OCI-LY7 (cell line): Measurements from ENCODE around the gene RBM20. TPM values are rescaled to one million over a fixed set of nuclear protein-coding genes. Genes with fewer than 3 reads are reported as not detected.

Source experiments
- BruUV-seq: library from RNA; stranded (reverse); fragments of 400-500 nt; replicated peaks from 2 replicates; lab custom pipeline; 2021; lab: Mats Ljungman, UMichigan
- CTCF ChIA-PET: fragments of 300-600 bp; sonication (Branson Sonifier 250); formaldehyde crosslinking; loops from one replicate; lab custom pipeline; 2022; ENCODE audit warnings: antibody characterized with exemption; ENCODE audit not compliant: unreplicated experiment; lab: Charles Lee
- POLR2A ChIA-PET: fragments of 300-600 bp; sonication (Branson Sonifier 250); formaldehyde crosslinking; loops from one replicate; lab custom pipeline; 2022; ENCODE audit warnings: antibody characterized with exemption; lab: Charles Lee
- DNase-seq: peaks from one replicate; pipeline ENCODE4 v3.0.0-alpha.2; 2015; ENCODE audit warnings: low spot score
- H2AFZ ChIP-seq: fragments of 200-600 bp; sonication (generic), shearing (Covaris generic); 2 replicates; pipeline ENCODE4 v1.6.1; 2014; ENCODE audit warnings: mild to moderate bottlenecking, antibody characterized with exemption, low read length, moderate library complexity
- H3K27ac ChIP-seq: fragments of 200-600 bp; sonication (generic); 2 replicates; pipeline ENCODE4 v1.5.1; 2014; ENCODE audit warnings: mixed run types, low read depth, mild to moderate bottlenecking, moderate library complexity, low read length, inconsistent platforms; ENCODE audit not compliant: poor library complexity, severe bottlenecking
- H3K36me3 ChIP-seq: fragments of 200-600 bp; sonication (generic); 2 replicates; pipeline ENCODE4 v1.6.1; 2014; ENCODE audit warnings: mild to moderate bottlenecking, antibody characterized with exemption, low read length, moderate library complexity, mixed read lengths; ENCODE audit not compliant: insufficient read depth
- H3K4me1 ChIP-seq: fragments of 200-600 bp; sonication (generic); 2 replicates; pipeline ENCODE4 v1.5.1; 2014; ENCODE audit warnings: mild to moderate bottlenecking, low read length; ENCODE audit not compliant: insufficient read depth, poor library complexity, severe bottlenecking
- H3K4me2 ChIP-seq: fragments of 200-600 bp; sonication (generic); 2 replicates; pipeline ENCODE4 v1.6.1; 2014; ENCODE audit warnings: mild to moderate bottlenecking, low read length
- H3K4me3 ChIP-seq: fragments of 200-600 bp; sonication (generic); 2 replicates; pipeline ENCODE4 v1.5.1; 2014; ENCODE audit warnings: mild to moderate bottlenecking, low read depth, low read length; ENCODE audit not compliant: poor library complexity, severe bottlenecking
- H3K79me2 ChIP-seq: fragments of 200-600 bp; sonication (generic); 2 replicates; pipeline ENCODE4 v1.6.1; 2016; ENCODE audit warnings: low read depth, mild to moderate bottlenecking, low read length, moderate library complexity, mixed read lengths; ENCODE audit not compliant: insufficient read depth
- H3K9me2 ChIP-seq: fragments of 200-600 bp; sonication (generic); 2 replicates; pipeline ENCODE4 v1.6.1; 2016; ENCODE audit warnings: mild to moderate bottlenecking, low read length, mixed read lengths; ENCODE audit not compliant: insufficient read depth
- H3K9me3 ChIP-seq: fragments of 200-600 bp; sonication (generic); 2 replicates; pipeline ENCODE4 v1.6.1; 2014; ENCODE audit warnings: mild to moderate bottlenecking, mixed run types, low read length, mixed read lengths
- H4K20me1 ChIP-seq: fragments of 200-600 bp; sonication (generic); 2 replicates; pipeline ENCODE4 v1.6.1; 2014; ENCODE audit warnings: mild to moderate bottlenecking, antibody characterized with exemption, low read length, moderate library complexity, mixed read lengths; ENCODE audit not compliant: insufficient read depth
- CTCF ChIP-seq: fragments of 200-600 bp; sonication (generic); conservative IDR thresholded peaks from 2 replicates; pipeline ENCODE4 v1.5.1; 2014; ENCODE audit warnings: mild to moderate bottlenecking, antibody characterized with exemption, low read length, moderate library complexity, mixed read lengths
- EZH2phosphoT487 ChIP-seq: fragments of 200-600 bp; sonication (generic); IDR thresholded peaks from 2 replicates; pipeline ENCODE4 v1.6.1; 2018; ENCODE audit warnings: low read depth, borderline replicate concordance, mild to moderate bottlenecking, mixed run types, antibody characterized with exemption, low read length, moderate library complexity, mixed read lengths
- intact Hi-C: fragments of 100-400 bp; cut with micrococcal nuclease; formaldehyde crosslinking; loops from one replicate; pipeline ENCODE4 v1.10.0; 2022; ENCODE audit not compliant: unreplicated experiment
- total RNA-seq, 2 experiments: library from RNA; depleted of rRNA in 1 of 2; stranded (reverse); fragments of >200 nt in 1 of 2; shearing (Covaris generic) in 1 of 2; gene quantifications; 2 replicates each; pipeline ENCODE4 v1.2.3, GENCODE V29; 2014 to 2022

The RBM20 gene
- total RNA-seq, 2 experiments from 2014 or later, result 0.35 to 1.0 TPM

GRCh38 chr10:110871298-110872084 is 227.4 kb downstream of the RBM20 start, which contains the start of gene PDCD4:
Gene PDCD4 (plus strand): TSS chr10:110871928. CDS start chr10:110876028, 4,100 bp downstream.
- H3K36me3 ChIP-seq, result peaks cover 12% of the 10 kb centered on the region
- POLR2A ChIA-PET, result interaction anchor here (0.5 to 1.3 kb wide), 14 partner anchors 8 to 148 kb away, joined by 3 to 18 read pairs (median 4); no protein-coding TSS in a partner anchor
- CTCF ChIA-PET, result no interaction called here
- BruUV-seq, result TSS peak; percentile 89
- peaks cover 69% of the 10 kb centered on the region for H3K4me1 ChIP-seq
- H3K79me2 ChIP-seq, result peaks cover 47% of the 10 kb centered on the region
- peaks cover 12% of the 10 kb centered on the region; the same call in 1 of the 2 replicates for H3K9me3 ChIP-seq
- H4K20me1 ChIP-seq, result no peaks in the 10 kb centered on the region
- H3K27ac ChIP-seq, result peak within 1 kb of the TSS; percentile 92
- TF ChIP-seq CTCF (no peak), EZH2phosphoT487 (no peak)
- H2AFZ ChIP-seq, result peak within 1 kb of the TSS; percentile 24; the same call in 1 of the 2 replicates
- no peaks in the 10 kb centered on the region for H3K9me2 ChIP-seq
- intact Hi-C loops, result loop anchor here (1.0 to 5.0 kb wide), 4 partner anchors 29 to 219 kb away; no protein-coding TSS in a partner anchor
- H3K4me3 ChIP-seq, result peak within 1 kb of the TSS; percentile 74
- peak; percentile 93 for DNase-seq
- peak within 1 kb of the TSS; percentile 92 for H3K4me2 ChIP-seq

GRCh38 chr10:110872145-110872983 is 228.2 kb downstream of the RBM20 start:
- peaks cover 60% of the 10 kb centered on the region for H3K4me1 ChIP-seq
- H2AFZ ChIP-seq, result peak overlapping the region; percentile 24; the same call in 1 of the 2 replicates
- peaks cover 53% of the 10 kb centered on the region for H3K79me2 ChIP-seq
- intact Hi-C loops, result loop anchor here (1.0 to 5.0 kb wide), 4 partner anchors 30 to 220 kb away; no protein-coding TSS in a partner anchor
- H3K4me3 ChIP-seq, result peak overlapping the region; percentile 74
- no peak for TF ChIP-seq EZH2phosphoT487
- TF ChIP-seq CTCF, result peak; percentile 60; the same call in 1 of the 2 replicates
- H3K9me2 ChIP-seq, result no peaks in the 10 kb centered on the region
- peak overlapping the region; percentile 92 for H3K4me2 ChIP-seq
- H3K27ac ChIP-seq, result peak overlapping the region; percentile 92
- DNase-seq, result peak; percentile 88
- ChIA-PET POLR2A (interaction anchor here (0.6 to 2.3 kb wide), 14 partner anchors 10 to 184 kb away, joined by 3 to 18 read pairs (median 3); no protein-coding TSS in a partner anchor), CTCF (no interaction called here)
- H3K9me3 ChIP-seq, result peaks cover 13% of the 10 kb centered on the region; the same call in 1 of the 2 replicates
- no TSS peak for BruUV-seq
- no peaks in the 10 kb centered on the region for H4K20me1 ChIP-seq
- peaks cover 19% of the 10 kb centered on the region for H3K36me3 ChIP-seq
